ENCODE results near the gene GRAMD2A.
A peak's percentile ranks its signal among the peaks of the same experiment; 100 is the strongest.
"Not testable (repeated sequence)": the region's sequence is repeated elsewhere in the genome, so short reads cannot be mapped to it uniquely, and the experiment has no call there.

GRAMD2A gene

DNA sequence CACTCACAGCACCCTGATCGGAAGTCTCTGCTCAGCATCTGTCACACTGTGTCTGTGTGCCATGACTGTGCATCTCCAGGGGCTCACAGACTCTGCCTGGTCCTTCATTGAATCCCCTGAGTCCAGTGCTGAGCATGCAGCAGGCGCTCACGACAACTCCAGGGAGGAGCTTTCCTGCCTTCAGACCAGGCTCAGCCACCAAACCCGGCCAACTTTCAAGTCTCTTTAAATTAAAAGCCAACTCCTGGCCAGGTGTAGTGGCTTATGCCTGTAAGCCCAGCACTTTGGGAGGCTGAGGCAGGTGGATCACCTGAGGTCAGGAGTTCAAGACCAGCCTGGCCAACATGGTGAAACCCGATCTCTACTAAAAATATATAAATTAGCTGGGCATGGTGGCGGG is 24.2 kb downstream of the GRAMD2A start:
- no peak for DNase-seq
- in situ Hi-C loops (cut with HindIII; ENCODE audit: low pct_ligation_motif_present, low pct_unique_long_range_greater_than_20kb, low sequenced_read_pairs): no loop called here

DNA sequence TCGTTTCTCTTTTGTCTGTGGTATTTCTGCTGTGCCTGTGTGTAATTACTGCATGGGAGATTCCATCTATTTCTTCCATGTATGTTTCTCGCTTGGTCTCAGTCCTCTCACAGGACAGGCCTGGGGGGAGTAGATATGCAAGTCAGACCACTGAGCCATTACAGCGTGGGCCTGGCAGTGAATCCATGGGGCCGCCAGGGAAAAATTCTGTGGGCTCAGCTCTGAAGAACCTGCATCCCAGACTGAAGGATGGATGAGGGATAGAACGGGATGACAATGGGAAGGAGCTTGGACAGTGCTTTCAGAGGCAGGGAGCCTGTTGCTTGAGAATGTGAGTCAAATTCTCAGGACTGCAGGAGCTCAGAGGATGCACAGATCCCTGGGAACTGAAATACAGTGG is 24.8 kb downstream of the GRAMD2A start:
- DNase-seq: no peak
- in situ Hi-C loops (cut with HindIII; ENCODE audit: low pct_ligation_motif_present, low pct_unique_long_range_greater_than_20kb, low sequenced_read_pairs): no loop called here

DNA sequence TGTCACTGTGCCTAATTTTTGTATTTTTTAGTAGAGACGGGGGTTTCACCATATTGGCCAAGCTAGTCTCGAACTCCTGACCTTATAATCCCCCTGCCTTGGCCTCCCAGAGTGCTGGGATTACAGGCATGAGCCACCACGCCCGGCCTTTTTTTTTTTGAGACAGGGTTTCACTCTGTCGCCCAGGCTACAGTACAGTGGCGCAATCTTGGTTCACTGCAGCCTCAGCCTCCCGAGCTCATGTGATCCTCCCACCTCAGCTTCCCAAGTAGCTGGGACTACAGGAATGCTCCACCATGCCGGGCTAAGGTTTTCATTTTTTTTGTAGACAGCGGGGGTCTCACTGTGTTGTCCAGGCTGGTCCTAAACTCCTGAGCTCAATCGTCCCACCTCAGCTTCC is 25.6 kb downstream of the GRAMD2A start:
- in situ Hi-C loops (cut with HindIII; ENCODE audit: low pct_ligation_motif_present, low pct_unique_long_range_greater_than_20kb, low sequenced_read_pairs); DNase-seq: not testable (repeated sequence)

DNA sequence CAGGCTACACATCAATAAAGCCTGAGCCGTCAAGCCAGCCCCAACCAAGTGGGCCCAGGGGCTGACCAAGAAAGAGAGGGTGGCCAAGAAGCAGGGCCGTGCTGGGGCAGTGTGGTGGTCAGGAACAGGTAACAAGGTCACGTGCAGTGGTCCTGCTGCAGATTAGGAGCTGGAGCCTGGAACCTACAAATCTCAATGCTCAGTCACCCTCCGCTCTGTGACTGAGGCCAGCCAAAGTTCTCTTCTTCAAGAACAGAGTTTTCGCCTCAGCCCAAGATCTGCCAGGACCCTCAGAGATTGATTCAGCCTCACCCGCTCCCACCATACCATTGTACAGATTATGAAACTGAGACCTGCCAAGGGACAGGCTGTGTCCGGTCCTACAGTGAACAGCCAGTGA is 26.9 kb downstream of the GRAMD2A start:
- no peak for DNase-seq
- in situ Hi-C loops (cut with HindIII; ENCODE audit: low pct_ligation_motif_present, low pct_unique_long_range_greater_than_20kb, low sequenced_read_pairs): no loop called here

DNA sequence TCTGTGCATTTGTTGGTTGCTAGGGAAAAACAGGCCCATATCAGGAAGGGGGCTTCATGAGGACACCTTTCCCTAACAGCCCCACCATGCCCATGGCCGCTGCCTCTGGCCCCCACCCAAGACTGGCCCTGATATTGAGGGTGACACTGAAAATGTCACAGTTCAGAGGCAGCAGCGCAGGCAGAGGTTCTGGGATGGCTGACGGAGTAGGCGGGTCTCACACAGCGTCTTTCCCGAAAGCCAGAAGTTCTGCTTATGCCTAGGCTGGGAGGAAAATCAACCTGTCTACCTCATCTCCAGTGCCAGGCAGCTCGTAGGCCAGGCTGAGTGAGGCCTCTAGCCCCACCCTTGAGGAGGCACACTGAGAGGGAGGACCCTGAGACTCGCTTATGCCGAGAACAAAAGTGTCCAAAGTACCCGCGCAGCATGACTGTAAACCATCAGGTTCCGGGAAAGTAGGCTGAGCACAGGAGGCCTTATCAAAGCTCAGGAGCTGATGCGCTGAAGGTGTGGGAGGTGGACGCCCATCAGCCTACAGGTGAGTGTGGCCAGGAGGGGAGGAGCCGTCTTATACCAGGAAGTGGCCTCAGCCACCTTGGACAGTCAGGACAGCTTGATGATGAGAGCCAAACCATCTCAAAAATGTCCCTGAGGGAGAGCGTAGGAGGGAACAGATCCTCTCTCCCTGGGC is 27.5 kb downstream of the GRAMD2A start:
- DNase-seq: no peak
- in situ Hi-C loops (cut with HindIII; ENCODE audit: low pct_ligation_motif_present, low pct_unique_long_range_greater_than_20kb, low sequenced_read_pairs): no loop called here

DNA sequence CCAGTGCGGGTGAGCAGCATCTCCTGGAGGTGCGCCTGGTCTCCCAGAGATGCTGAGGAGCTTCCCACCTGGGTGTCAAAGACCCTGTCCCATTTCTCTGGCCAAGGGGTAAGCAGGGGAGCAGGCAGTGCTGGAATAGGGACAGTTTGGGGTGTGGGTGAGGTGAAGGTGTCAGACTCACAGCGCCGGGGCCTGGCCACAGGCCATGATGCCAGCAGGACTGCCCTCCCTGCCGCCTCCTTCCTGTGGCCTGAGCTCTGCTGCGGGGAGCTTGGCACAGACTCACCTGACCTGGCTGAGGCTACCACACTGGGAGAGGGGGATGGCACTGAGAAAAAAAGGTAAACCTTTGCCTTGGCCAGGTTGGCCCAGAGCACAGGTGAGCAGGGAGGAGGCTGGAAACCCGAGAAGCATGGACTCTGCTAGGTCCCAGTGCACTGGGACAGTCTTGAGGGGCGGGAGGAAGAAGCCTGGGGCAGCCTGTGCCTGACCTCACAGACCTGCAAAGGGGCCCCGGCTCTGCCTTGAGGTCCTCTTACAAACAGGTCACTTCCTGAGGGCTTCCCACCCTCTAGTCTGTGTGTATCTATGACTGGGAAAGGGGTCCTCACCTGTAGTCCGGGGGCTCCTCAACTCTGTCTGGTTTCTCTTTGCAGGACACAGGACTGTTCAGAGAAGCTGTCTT is 28.2 kb downstream of the GRAMD2A start:
- no peak for DNase-seq
- in situ Hi-C loops (cut with HindIII; ENCODE audit: low pct_ligation_motif_present, low pct_unique_long_range_greater_than_20kb, low sequenced_read_pairs): no loop called here

DNA sequence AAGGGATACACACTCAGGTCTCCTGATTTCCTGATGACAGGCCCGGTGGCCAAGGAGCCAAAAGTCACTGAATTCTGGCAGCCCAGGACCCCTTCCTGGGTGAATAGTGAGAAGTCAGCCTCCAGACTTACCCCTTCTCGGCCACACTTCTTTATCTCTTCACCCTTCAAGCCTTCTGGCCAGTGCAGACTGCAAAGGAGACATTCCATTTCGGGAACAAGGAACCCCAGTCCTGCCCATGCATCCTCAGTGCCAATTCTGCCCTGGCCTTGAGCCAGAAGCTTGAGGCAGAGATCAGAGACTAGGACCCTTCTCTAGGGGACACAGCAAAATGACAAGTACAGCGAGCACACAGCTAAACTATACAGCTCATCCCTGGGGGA is 28.8 kb downstream of the GRAMD2A start:
- no peak for DNase-seq
- in situ Hi-C loops (cut with HindIII; ENCODE audit: low pct_ligation_motif_present, low pct_unique_long_range_greater_than_20kb, low sequenced_read_pairs): no loop called here

DNA sequence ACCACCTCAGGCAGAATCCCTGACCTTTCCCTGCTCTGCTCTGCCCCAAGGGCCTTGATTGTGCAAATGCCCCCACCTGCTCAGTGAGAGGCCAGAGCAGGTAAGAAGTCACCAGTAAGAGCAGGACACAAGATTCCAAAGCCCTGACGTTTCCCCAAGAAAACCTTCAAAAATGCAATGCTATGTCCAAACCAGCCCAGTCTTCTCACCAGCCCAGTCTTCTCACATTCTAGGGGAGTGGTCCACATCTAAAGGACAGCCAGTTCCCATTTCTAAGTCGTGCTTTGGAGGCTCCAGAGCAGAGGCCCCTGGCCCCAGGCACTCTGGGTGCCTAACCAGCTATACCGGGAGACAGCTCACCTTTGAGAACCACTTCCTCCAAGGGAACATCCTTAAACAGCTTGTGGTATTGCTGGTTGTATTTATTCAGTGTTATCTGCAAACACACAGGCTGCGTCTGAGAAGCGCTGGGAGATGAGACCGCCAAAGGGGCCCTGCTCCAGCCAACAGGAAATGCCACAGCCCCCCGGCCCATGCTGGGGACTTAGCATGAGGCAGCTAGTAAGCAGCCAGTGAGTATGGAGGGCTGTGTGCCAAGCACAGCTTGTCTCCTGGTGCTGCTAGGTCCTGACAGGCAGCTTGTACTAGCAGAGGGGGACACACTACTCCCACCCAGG is 29.3 kb downstream of the GRAMD2A start:
- in situ Hi-C loops (cut with HindIII; ENCODE audit: low pct_ligation_motif_present, low pct_unique_long_range_greater_than_20kb, low sequenced_read_pairs): no loop called here
- no peak for DNase-seq

DNA sequence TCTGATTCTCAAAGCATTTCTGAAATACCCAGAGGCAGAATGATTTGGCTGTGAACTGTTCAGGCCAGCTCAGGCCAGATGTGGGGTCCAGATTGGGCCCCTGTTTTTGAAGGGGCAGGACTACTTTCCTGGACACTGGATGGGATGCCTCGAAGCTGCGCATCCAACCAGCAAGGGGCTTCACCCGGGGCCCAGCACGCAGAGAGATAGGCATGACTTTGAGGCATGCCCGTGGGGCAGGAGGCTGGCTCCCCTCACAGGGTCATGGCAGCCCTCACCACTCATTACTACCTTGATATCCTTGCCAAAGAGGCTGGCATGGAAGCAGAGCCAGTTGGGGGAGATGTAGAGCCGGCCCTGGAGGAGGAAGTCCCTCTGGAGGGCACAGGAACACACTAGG is 30.1 kb downstream of the GRAMD2A start:
- in situ Hi-C loops (cut with HindIII; ENCODE audit: low pct_ligation_motif_present, low pct_unique_long_range_greater_than_20kb, low sequenced_read_pairs): no loop called here
- no peak for DNase-seq

DNA sequence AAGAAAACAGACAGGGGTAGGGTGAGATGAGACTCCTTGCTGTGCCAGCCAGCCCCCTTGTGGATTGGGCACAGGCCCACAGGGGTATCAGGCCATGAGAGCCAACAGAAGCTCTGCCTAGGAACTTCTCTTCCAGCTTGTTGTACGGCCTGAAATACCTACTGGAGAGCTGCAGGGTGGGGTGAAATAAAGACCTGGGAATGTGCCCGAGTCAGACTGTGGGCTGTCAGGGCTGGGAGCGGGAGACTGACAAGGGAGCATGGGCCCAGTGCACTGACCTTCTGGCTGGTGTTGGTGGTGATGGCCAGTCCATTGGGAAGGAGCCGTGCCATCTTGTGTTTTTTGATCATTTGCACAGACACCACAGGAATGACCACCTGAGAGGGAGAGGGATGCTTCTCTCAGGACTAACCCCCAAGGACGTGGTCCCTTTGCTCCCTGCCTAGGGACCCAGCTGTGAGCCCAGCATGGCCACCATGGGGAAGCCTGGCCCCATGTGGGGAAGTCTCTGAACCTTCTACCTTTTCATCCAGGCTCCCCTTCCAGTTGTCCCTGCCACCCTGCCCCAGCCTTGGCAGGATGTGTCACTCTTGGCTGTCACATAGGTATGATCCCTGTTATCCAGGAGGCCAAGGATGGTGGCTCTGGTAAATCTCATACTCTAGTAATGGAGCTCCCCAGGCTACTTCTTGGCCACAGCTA is 30.7 kb downstream of the GRAMD2A start:
- in situ Hi-C loops (cut with HindIII; ENCODE audit: low pct_ligation_motif_present, low pct_unique_long_range_greater_than_20kb, low sequenced_read_pairs): no loop called here
- DNase-seq: no peak

DNA sequence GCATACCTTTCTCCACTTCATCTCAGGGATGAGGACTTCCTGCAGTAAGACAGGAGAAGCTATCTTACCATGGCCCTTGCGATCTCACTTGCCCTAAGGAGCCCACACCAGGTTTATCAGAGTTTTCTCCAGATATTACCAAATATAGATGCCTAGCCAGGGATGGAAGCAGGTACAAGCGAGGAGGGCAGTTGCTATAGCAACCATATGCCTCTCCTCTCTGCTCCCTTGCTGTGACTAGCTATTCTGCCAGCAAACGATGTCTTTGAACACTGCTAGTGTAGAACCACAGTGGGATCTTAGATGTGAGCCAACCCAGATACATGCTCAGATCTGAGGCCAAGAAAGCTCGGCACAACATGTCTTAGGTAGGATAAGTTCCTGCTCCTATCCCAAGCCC is 33.9 kb downstream of the GRAMD2A start:
- in situ Hi-C loops (cut with HindIII; ENCODE audit: low pct_ligation_motif_present, low pct_unique_long_range_greater_than_20kb, low sequenced_read_pairs): no loop called here
- DNase-seq: no peak

DNA sequence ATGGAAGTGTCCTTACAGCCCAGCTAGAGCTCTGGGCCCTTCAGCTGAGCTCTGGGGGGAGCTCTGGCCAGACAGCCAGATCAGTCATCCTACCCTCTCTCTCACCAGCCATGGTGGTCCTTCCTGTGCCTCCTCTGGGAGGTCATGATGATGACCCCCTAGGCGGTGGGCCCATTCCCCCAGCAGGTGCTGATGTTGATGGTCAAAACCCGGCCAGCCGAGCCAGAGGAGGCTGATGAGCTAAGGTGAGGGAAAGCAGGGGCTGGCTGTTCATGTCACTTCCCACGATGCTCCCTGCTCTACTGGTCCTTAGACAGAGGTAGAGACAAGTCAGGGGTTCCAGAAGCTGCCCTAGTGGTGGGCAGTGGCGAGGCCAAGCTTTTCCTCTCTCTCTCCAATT is 35.0 kb downstream of the GRAMD2A start:
- DNase-seq: no peak
- in situ Hi-C loops (cut with HindIII; ENCODE audit: low pct_ligation_motif_present, low pct_unique_long_range_greater_than_20kb, low sequenced_read_pairs): no loop called here

DNA sequence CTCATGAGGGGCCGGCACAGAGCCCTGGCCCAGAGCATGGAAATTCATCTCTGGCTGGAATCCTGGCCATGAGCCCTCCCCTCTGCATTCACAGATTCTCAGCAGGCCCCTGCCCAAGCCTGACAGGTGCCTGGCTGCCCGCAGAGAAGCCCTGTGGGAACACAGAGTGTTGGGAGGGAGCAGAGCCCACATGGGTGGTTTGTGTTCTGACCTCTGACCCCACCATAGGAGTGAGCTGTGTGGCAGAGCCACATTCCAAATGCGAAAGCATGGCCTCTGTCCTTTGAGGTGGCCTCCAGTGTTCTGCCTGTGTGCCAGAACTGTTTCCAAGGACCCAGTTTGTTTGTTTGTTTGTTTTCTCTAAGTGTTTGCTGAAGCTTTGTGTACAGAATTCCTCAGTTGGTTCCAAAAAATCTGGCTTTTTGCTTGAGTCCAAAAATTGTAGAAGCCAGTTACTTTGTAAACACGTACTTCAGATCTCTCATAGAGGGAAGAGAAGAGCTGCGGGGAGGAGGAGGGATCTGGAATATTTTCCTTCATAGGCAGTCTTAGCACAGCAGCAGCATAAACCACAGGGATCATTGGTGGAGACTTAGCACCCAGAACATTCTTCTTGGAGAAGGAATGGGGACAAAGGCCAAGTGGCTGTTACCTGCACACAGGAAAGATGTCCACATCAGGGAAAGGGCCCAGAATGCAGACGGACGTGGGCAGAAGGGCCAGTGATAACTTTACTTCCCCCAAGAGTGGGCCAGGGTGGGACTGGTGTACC is 36.0 kb downstream of the GRAMD2A start:
- no peak for DNase-seq
- in situ Hi-C loops (cut with HindIII; ENCODE audit: low pct_ligation_motif_present, low pct_unique_long_range_greater_than_20kb, low sequenced_read_pairs): no loop called here

DNA sequence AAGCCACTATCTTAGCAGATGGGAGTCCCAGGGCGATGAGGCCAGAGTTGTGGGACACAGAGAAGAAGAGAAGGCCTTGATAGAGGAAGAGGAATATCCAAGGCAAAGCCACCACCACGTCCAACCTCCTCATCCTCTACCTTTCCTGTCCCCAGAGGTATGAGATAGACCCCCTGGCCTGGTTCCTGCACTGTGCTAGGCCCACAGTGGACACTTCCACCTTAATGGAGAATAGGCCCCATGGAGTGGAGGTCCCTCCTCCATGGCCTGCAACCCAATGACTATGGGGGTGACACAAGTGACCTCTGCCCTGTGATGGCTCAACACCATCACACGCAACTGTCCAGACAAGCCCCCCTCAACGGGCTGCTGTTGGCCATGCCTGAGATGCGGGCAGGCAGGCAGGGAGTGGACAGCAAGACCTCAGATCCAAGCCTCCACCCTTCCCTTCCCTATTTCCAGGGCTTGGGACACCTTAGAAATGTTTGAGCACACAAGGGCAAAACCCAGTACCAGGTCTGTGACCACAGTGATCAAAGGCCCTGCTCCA is 36.8 kb downstream of the GRAMD2A start:
- in situ Hi-C loops (cut with HindIII; ENCODE audit: low pct_ligation_motif_present, low pct_unique_long_range_greater_than_20kb, low sequenced_read_pairs): no loop called here
- DNase-seq: no peak

DNA sequence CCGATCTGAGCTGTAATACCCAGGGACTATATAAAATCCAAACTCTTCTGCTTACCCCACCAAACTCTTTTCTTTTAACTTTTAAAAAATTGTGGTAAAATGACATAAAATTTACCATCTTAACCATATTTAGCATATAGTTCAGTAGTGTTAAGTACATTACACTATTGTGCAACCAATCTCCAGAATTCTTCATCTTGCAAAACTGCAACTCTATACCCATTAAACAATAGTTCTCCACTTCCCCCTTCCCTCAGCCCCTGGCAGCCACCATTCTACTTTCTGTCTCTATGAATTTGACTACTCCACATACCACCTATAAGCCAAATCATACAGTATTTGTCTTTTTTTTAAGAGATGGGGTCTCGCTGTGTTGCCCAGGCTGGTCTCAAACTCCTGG is 40.7 kb downstream of the GRAMD2A start:
- DNase-seq: no peak
- in situ Hi-C loops (cut with HindIII; ENCODE audit: low pct_ligation_motif_present, low pct_unique_long_range_greater_than_20kb, low sequenced_read_pairs): no loop called here

DNA sequence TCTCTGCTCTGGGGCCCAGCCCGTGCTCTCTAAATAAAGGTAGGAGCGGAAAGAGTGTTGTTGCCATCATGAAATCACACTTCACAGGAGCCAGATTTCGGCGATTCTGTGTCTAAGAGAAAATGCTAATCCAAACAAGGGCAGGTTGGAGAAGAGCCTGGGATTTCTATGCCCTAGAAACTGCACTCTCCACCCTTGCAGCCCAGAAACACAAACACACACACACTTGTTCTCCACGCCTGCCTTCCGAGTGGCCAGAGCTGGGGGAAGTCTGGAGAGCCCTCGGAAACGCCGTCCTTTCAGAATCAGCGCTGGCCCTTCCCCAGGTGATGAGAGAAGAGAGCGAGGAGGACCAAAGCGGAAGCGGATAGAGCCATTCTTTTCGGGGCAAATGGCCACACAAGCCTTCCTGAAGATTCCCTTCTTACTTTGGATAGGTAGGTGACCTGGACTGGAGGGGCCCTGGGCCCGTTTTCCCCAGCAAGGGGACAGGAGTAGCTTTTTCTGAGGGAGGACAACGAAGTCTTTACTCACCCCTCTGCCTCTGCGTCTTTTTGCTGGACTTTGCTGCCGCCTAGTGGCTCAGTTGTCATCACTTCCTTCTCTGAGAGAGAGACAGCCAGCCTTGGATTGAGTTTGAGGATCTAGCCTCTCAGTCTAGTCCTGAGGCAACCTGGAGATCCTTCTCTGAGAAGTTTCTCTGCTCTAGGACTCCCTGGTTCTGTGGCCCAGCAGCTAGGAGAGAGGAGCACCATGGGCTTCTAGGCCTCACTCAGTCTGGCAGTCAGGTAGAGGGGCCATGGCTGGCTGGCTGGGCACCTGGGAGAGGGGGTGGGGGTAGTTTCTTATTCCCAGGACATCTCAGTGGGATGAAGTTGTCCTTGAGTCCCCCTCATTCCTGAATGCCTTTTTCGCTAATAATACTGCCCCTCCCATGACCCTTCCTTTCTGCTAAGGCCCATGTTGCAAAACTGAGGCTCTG is 41.7 kb downstream of the GRAMD2A start:
- in situ Hi-C loops (cut with HindIII; ENCODE audit: low pct_ligation_motif_present, low pct_unique_long_range_greater_than_20kb, low sequenced_read_pairs): no loop called here
- peak; percentile 85 for DNase-seq

DNA sequence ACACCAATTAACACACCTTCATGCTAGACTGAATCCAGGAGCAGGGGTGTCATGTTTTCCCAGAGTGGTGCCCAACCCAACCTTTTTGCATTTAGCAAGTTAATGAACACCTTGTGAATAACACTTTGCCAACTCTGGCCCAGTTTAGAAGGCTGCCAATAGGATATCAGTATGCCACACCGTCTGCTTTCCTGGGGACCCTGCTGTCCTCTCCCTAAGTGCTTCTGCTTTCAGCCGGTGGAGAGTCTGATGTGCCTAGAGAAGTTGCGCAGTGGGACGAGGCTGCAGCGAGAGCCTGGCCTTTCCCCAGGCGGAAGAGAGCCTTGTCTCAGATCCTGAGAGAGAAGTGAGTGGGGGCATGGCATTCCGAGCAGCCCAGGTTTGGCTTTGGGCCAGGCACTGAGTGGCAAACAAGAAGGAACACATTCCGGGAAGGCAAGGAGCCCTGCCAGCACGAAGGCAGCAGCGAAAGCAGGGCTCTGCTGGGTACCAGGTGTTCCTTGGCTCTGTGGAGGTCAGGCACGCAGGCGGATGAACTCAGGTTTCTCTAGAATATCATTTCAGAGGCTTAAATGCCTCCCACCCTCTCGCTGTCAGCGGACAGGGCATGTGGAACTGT is 42.5 kb downstream of the GRAMD2A start:
- in situ Hi-C loops (cut with HindIII; ENCODE audit: low pct_ligation_motif_present, low pct_unique_long_range_greater_than_20kb, low sequenced_read_pairs): no loop called here
- peak; percentile 86 for DNase-seq
